ENCODE measurements around the gene ARHGEF28. TPM values are rescaled to one million over a fixed set of nuclear protein-coding genes. Genes with fewer than 3 reads are reported as not detected.

Gene ARHGEF28
- total RNA-seq, 1 experiment from 2014 or later, result 6.1 TPM

GRCh38 chr5:73682176-73682575 lies 56.2 kb downstream of the ARHGEF28 start:
- Histone ChIP-seq H3K79me2 (ENCODE audit: insufficient read depth, low read length) (no peaks in the 10 kb centered on the region), H4K20me1 (ENCODE audit: insufficient read depth) (no peaks in the 10 kb centered on the region), H3K4me3 (replicated peaks in 1 of 2; ENCODE audit: low read depth in 1 of 2, low read length in 2 of 2) (no peak overlapping the region), H3K27ac (ENCODE audit: low read depth, low read length) (no peak overlapping the region), H3K9ac (ENCODE audit: low read length) (no peak overlapping the region), H2AFZ (ENCODE audit: low read depth, low read length, poor library complexity, severe bottlenecking) (no peak overlapping the region), H3K9me3 (ENCODE audit: control insufficient read depth in 1 of 2, insufficient read depth in 1 of 2, low read depth in 1 of 2, low read length in 2 of 2) (no peaks in the 10 kb centered on the region), H3K27me3 (ENCODE audit: insufficient read depth, low read length) (no peaks in the 10 kb centered on the region), H3K36me3 (ENCODE audit: control insufficient read depth in 1 of 2, insufficient read depth in 2 of 2, low read length in 2 of 2) (no peaks in the 10 kb centered on the region), H3K9me2 (ENCODE audit: insufficient read depth) (no peaks in the 10 kb centered on the region), H3K4me1 (ENCODE audit: control insufficient read depth in 1 of 2, insufficient read depth in 2 of 2, low read length in 2 of 2) (no peaks in the 10 kb centered on the region), H3K4me2 (ENCODE audit: low read length) (no peak overlapping the region)
- POLR2A ChIA-PET, result no interaction called here
- BruUV-seq (replicated peaks), result no TSS peak
- RAD21 ChIA-PET (ENCODE audit: low non-redundant PET in 1 of 2, low total read pairs in 2 of 2, uncharacterized antibody in 2 of 2, unreplicated experiment in 2 of 2), result no interaction called here
- TF ChIP-seq YY1 (IDR thresholded peaks at IDR 0.05; ENCODE audit: extremely low read depth, insufficient replicate concordance, low read depth, low read length) (no peak), ZNF274 (IDR thresholded peaks at IDR 0.05; ENCODE audit: low read depth, low read length) (no peak)
- TF ChIP-seq, protein P1, sequence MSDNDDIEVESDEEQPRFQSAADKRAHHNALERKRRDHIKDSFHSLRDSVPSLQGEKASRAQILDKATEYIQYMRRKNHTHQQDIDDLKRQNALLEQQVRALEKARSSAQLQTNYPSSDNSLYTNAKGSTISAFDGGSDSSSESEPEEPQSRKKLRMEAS (IDR thresholded peaks at IDR 0.05), result no peak
- DNase-seq (ENCODE audit: low read depth, low spot score) (no peak), ATAC-seq (no peak)
- intact Hi-C loops (cut with micrococcal nuclease), result no loop called here
- CTCF ChIA-PET, result interaction anchor here (1.4 kb wide), 1 partner anchor 11 kb away, joined by 3 read pairs; no protein-coding TSS in a partner anchor

DNA sequence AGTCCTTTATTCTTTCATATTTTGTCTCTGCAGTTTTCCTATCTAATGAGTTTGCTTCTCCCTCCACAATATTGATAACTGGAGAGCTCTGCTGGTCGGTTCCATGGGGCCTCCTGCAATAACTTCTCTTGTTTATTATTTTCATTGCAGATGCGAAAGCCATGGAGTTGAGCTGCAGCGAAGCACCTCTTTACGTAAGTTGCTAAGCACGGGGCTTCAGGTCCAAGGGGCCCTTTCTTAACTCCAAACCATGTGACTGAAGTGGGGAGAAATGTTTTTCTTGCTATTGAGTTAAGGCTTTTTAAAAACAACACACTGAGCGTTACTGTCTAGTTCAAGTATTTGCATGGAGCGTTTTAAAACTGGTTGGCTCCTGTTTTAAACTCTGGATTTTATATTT lies 58.7 kb downstream of the ARHGEF28 start:
- H4K20me1 ChIP-seq (ENCODE audit: insufficient read depth), result no peaks in the 10 kb centered on the region
- no peak for DNase-seq (ENCODE audit: low read depth, low spot score)
- no peak overlapping the region for H3K27ac ChIP-seq (ENCODE audit: low read depth, low read length)
- no peaks in the 10 kb centered on the region for H3K36me3 ChIP-seq (ENCODE audit: control insufficient read depth in 1 of 2, insufficient read depth in 2 of 2, low read length in 2 of 2)
- no peaks in the 10 kb centered on the region for H3K27me3 ChIP-seq (ENCODE audit: insufficient read depth, low read length)
- intact Hi-C loops (cut with micrococcal nuclease), result no loop called here
- no TSS peak for BruUV-seq (replicated peaks)
- no peaks in the 10 kb centered on the region for H3K9me3 ChIP-seq (ENCODE audit: control insufficient read depth in 1 of 2, insufficient read depth in 1 of 2, low read depth in 1 of 2, low read length in 2 of 2)
- RAD21 ChIA-PET (ENCODE audit: low non-redundant PET in 1 of 2, low total read pairs in 2 of 2, uncharacterized antibody in 2 of 2, unreplicated experiment in 2 of 2), result no interaction called here
- ATAC-seq, result no peak
- no peaks in the 10 kb centered on the region for H3K9me2 ChIP-seq (ENCODE audit: insufficient read depth)
- TF ChIP-seq CBX3 (IDR thresholded peaks at IDR 0.05; ENCODE audit: low read depth) (no peak), POLR2AphosphoS5 (IDR thresholded peaks at IDR 0.05; ENCODE audit: low read depth, low read length) (no peak), SP1 (IDR thresholded peaks at IDR 0.05; ENCODE audit: low read depth) (no peak), POLR2A (IDR thresholded peaks at IDR 0.05; ENCODE audit: borderline replicate concordance, extremely low read depth, insufficient read depth, insufficient read length) (no peak), SIN3A (IDR thresholded peaks at IDR 0.05; ENCODE audit: low read depth) (no peak), EZH2 (IDR thresholded peaks at IDR 0.05) (no peak), YY1 (IDR thresholded peaks at IDR 0.05; ENCODE audit: extremely low read depth, insufficient replicate concordance, low read depth, low read length) (no peak)
- TF ChIP-seq, protein P2, sequence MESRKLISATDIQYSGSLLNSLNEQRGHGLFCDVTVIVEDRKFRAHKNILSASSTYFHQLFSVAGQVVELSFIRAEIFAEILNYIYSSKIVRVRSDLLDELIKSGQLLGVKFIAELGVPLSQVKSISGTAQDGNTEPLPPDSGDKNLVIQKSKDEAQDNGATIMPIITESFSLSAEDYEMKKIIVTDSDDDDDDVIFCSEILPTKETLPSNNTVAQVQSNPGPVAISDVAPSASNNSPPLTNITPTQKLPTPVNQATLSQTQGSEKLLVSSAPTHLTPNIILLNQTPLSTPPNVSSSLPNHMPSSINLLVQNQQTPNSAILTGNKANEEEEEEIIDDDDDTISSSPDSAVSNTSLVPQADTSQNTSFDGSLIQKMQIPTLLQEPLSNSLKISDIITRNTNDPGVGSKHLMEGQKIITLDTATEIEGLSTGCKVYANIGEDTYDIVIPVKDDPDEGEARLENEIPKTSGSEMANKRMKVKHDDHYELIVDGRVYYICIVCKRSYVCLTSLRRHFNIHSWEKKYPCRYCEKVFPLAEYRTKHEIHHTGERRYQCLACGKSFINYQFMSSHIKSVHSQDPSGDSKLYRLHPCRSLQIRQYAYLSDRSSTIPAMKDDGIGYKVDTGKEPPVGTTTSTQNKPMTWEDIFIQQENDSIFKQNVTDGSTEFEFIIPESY (IDR thresholded peaks at IDR 0.05; ENCODE audit: extremely low read depth, insufficient replicate concordance, low read length), result no peak
- TF ChIP-seq, protein P3, sequence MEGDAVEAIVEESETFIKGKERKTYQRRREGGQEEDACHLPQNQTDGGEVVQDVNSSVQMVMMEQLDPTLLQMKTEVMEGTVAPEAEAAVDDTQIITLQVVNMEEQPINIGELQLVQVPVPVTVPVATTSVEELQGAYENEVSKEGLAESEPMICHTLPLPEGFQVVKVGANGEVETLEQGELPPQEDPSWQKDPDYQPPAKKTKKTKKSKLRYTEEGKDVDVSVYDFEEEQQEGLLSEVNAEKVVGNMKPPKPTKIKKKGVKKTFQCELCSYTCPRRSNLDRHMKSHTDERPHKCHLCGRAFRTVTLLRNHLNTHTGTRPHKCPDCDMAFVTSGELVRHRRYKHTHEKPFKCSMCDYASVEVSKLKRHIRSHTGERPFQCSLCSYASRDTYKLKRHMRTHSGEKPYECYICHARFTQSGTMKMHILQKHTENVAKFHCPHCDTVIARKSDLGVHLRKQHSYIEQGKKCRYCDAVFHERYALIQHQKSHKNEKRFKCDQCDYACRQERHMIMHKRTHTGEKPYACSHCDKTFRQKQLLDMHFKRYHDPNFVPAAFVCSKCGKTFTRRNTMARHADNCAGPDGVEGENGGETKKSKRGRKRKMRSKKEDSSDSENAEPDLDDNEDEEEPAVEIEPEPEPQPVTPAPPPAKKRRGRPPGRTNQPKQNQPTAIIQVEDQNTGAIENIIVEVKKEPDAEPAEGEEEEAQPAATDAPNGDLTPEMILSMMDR (IDR thresholded peaks at IDR 0.05 in 2 of 3, conservative IDR thresholded peaks at IDR 0.05 in 1 of 3; ENCODE audit: borderline replicate concordance in 1 of 3, insufficient read depth in 1 of 3, low read depth in 2 of 3, low read length in 2 of 3), result no peak
- H2AFZ ChIP-seq (ENCODE audit: low read depth, low read length, poor library complexity, severe bottlenecking), result no peak overlapping the region
- no peak overlapping the region for H3K9ac ChIP-seq (ENCODE audit: low read length)
- no peaks in the 10 kb centered on the region for H3K4me1 ChIP-seq (ENCODE audit: control insufficient read depth in 1 of 2, insufficient read depth in 2 of 2, low read length in 2 of 2)
- CTCF ChIA-PET, result no interaction called here
- H3K79me2 ChIP-seq (ENCODE audit: insufficient read depth, low read length), result no peaks in the 10 kb centered on the region
- H3K4me3 ChIP-seq (replicated peaks in 1 of 2; ENCODE audit: low read depth in 1 of 2, low read length in 2 of 2), result no peak overlapping the region
- POLR2A ChIA-PET, result no interaction called here
- H3K4me2 ChIP-seq (ENCODE audit: low read length), result no peak overlapping the region
